ENCODE data around the gene CDC42EP2.

DNA sequence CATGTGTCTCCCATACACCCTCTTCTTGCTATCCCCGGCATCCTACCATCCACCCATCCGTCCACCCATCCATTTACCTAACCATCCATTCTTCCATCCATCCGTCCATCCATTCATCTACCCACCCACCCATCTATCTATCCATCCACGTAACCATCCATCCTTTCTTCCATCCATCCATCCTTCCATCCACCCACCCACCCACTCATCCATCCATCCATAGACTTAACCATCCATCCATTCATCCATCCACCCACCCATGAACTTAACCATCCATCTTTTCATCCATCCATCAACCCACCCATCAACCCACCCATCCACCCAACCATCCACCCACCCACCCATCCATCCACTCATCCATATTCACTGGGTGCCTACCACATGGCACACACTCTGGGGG, 10.6 kb upstream of the CDC42EP2 start:
- TF ChIP-seq, protein P1, sequence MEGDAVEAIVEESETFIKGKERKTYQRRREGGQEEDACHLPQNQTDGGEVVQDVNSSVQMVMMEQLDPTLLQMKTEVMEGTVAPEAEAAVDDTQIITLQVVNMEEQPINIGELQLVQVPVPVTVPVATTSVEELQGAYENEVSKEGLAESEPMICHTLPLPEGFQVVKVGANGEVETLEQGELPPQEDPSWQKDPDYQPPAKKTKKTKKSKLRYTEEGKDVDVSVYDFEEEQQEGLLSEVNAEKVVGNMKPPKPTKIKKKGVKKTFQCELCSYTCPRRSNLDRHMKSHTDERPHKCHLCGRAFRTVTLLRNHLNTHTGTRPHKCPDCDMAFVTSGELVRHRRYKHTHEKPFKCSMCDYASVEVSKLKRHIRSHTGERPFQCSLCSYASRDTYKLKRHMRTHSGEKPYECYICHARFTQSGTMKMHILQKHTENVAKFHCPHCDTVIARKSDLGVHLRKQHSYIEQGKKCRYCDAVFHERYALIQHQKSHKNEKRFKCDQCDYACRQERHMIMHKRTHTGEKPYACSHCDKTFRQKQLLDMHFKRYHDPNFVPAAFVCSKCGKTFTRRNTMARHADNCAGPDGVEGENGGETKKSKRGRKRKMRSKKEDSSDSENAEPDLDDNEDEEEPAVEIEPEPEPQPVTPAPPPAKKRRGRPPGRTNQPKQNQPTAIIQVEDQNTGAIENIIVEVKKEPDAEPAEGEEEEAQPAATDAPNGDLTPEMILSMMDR (IDR thresholded peaks at IDR 0.05; ENCODE audit: low read depth, low read length, poor library complexity, severe bottlenecking): no peak
- no peak for TF ChIP-seq EZH2phosphoT487 (IDR thresholded peaks at IDR 0.05; ENCODE audit: borderline replicate concordance, low read length)

Measured in DOHH2 (cell line).